Measurements from ENCODE around the gene FAM200C.
"Not testable (repeated sequence)": the region's sequence is repeated elsewhere in the genome, so short reads cannot be mapped to it uniquely, and the experiment has no call there.

The FAM200C gene

DNA sequence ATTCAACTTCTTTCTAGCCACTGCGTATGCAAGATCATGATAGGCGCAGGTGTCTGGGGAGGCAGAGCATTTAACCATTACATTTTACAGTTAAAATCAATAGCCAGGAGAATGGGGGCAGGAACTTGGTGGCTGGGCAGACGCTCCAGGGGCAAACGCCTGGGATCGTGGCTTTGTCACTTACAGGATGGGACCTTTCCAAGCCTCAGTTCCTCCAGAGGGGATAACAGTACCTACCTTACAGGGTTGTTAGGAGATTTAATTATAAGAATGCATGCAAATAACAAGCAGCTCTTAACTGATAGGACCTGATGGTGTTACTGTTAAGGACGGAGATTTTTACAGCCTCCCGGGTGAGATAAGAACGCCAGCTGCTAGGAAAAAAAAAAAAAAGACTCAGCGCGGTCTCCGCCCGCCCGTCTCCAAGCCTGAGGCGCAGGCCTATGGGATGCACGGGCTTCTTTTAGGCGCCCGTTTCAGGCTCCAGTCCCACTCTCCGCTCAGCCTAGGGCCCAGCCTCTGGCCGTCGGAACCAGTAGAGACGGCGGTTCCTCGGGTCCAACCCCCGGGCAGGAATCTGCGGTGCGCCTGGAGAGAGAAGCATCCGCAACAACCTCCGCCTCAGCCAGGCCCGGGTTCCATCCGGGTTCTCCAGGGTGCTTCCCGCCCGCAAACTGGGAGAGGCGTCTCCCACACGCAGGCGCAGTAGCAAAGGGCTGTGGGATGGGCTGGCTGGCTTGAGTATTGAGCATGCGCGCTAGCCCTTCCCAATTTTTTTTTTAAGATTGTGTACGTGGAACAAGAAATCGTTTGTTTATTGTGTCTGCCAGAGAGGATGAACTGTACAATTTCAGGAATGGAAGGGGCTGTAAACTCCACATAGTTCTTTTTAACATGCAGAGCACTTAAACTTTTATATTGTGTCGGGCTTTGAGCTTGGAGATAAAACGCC lies at the start of gene FAM200C:
FAM200C (minus strand) TSS at position 653 of the 952 bp plus-strand sequence. CDS start 4,564 bp downstream, outside the sequence.
- peak; percentile 97 for DNase-seq (ENCODE audit: low spot score)

DNA sequence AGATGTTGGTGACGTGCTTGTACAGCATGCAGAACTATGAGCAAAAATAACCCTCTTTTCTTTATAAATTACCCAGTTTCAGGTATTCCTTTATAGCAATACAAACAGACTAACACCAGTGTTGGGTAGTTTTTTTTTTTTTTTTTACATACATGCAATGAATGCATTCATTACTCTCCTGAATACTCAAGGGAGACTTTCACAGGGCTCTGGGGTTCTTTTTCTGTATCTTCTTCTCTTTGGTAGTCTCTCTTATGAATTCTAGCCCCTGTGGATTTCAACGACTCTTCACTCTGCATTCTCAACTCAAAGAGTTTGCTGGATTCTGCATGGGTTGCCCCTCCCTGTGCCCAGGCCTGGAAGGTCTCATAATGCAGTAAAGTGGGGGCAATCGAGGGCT lies 49.6 kb upstream of the FAM200C start:
- DNase-seq (ENCODE audit: low spot score), result no peak

DNA sequence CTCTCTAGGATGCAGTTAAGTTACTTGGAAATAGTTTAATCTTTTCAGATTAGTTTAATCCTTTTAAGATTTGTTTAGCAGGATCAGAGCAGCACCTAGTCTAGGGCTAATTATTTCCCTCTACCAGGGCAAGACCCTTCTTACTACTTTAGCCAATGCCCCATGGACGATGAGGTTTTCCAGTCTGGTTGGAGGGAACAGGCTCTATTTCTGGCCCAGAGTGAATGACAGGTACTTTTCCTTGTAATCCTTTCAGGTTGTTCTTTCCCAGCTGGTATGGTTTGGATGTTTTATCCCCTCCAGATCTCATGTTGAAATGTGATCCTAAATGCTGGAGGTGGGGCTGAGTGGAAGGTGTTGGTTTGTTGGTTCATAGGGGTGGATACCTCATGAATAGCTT lies 49.0 kb upstream of the FAM200C start:
- DNase-seq (ENCODE audit: low spot score), result no peak

DNA sequence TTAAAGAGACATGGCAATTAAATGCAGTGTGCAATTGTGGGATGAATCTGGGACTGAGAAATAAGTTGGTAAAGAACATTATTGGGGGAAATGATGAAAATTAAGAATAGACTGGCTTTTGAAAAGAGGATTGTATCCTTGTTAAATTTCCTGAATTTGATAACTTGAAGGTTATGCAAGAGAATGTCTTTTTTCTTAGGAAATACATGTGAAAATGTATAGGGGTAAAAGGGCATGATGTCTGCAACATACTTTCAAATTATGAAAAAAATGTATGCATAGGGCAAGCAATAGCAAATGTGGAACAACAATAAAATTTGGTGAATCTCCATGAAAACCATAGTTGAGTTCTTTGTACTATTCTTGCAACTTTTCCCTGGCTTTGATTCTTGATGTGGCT lies 45.9 kb upstream of the FAM200C start:
- no peak for DNase-seq (ENCODE audit: low spot score)

DNA sequence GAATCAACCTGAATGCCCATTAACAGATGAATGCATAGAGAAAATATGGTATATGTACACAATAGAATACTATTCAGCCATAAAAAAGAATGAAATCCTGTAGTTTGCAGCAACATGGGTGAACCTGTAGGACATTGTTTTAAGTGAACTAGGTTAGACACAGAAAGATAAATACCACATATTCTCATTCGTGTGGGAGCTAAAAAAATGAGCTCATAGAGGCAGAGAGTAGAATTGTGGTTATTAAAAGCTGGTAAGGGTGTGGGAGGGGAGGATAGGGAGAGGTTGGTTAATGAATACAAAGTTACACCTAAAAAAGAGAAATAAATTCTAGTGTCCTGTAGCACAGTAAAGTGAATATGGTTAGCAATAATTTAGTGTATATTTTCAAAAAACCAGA lies 45.3 kb upstream of the FAM200C start:
- no peak for DNase-seq (ENCODE audit: low spot score)

DNA sequence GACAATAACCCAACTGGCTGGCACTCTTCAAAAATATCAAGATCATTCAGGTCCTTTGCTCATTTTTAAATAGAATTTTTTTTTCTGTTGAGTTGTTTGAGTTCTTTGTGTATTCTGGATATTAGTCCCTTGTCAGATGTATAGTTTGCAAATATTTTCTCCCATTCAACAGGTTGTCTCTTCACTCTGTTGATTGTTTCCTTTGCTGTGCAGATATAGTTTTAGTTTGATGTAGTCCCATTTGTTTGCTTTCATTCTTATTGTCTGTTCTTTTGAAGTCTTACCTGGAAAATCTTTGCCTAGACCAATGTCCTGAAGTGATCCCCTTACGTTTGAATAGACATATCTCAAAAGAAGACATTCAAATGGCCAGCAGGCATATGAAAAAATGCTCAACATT lies 44.6 kb upstream of the FAM200C start:
- DNase-seq (ENCODE audit: low spot score), result no peak

DNA sequence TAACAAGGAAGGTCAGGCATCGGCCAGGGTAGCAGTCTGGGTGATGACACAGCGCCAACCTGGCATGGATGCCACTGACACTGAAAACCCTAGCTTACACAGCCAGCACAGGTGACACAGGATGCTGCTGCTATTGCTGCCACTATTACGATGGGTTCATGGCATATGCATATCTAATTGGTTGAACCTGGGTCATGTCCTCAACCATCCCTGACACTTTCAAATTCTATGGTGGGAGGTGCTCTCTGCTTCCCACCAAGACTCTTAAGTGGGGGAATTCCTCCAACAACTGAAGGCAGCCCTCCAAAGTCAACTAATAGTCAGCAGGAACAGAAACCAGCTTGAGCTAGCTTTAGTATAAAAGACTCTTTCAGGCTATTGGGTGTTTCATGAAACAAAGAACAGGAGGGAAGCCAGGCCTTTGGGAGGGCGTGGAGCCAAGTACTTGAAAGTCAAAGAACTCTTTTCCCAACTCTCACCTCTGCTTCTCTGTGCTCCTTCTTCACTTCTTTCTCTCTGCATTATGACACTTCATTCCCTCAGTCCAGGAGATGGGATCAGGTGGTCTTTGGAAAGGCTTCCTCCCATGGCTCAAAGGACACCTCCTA lies 43.1 kb upstream of the FAM200C start:
- no peak for DNase-seq (ENCODE audit: low spot score)

DNA sequence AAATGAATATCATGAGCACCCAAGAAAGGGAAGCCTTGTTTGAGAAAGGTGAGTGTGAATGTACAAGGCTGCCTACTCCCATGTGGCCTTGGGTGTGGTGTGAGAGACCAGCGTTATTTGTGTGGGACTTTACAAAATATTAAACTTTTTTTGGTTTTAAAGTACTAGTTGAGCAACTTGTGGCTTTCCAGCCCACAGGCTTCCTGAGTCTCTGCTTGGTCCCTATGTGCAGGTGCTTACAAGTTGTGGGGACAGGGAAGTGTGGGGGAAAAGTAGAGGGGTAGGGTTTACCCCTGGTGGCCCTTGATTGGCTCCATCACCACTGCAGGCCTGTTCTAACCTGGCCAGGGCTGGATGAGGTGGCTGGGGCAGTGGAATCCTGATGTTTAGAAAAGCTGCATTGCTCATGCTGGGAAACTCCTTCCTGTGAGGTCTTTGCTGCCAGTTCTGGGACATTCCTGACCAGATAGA lies 41.5 kb upstream of the FAM200C start:
- DNase-seq (ENCODE audit: low spot score), result no peak

DNA sequence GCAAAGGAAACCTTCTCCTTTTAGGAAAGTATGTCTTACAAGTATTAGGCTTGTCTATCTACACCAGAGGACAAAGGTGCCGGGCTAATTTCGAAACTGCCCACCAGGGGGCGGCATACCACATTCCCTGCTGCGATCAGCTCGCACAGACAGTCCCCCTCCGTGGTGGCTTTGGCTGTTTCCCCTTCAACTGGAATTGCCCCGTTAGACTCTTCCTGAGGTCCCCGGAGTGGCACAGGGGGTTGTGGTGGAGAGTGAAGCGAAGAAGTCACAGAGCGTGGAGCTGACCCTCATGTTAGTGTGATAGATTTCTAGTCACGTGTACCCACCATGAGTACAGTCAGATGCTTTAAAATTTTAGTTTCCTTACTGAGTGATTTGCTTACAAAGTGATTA lies 39.3 kb upstream of the FAM200C start:
- peak; percentile 75 for DNase-seq (ENCODE audit: low spot score)

DNA sequence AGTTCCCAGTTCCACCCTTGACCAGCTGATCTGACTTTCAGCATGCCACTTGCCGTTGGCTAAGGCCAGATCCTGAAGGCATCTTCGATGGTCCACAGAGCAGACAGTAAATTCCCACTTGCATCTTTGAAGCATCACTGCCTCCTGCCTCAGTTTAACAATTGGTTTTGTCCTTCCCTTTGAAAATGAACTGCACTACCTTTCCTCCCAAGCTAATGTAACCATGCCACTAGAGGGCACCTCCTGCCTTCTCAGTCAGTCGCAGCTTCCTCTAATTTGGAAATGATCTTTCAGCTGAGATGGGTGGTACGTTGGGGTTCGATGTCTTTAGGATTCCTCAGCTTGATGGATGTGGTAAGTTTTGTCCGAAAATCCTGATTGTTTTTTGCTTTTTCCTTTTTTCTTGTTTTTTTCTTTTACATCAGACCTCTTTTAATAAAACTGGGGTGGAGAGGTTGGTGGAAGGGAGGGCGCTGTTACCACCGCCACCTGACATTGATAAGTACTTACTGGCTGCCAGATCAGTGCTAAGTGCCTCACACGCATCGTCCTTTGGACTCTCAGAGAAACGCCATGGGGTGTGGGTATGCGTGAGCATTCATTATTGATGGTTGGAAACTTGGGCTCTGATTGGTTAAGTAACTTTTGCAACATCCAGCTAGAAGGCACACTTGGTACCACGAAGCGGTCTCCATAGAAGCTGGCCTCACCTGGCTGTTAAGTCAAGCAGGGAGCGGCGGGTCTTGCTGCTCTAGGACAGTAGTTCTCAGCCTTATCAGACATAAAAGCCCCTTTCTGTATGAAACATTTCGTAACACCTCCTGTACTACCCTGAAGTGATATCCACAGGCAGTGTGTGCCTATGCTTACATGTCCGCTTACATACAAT lies 38.7 kb upstream of the FAM200C start:
- DNase-seq (ENCODE audit: low spot score), result peak; percentile 47

DNA sequence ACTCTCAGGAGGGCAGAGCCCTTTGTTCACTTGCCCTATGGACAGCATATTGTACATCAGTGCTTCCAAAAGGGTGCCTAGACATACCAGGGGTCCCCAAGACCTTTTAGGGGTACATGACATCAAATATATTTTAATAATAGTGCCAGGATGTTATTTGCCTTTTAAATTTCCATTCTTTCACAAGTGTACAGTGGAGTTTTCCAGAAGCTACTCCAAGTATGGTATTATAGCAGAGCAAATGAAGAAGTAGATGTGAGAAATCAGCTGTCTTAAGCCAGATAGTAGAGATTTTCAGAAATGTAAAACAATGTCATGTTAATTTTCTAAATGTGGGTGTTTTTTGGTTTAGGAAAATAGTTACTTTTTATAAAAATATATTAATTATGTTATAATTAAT lies 37.4 kb upstream of the FAM200C start:
- DNase-seq (ENCODE audit: low spot score), result no peak

DNA sequence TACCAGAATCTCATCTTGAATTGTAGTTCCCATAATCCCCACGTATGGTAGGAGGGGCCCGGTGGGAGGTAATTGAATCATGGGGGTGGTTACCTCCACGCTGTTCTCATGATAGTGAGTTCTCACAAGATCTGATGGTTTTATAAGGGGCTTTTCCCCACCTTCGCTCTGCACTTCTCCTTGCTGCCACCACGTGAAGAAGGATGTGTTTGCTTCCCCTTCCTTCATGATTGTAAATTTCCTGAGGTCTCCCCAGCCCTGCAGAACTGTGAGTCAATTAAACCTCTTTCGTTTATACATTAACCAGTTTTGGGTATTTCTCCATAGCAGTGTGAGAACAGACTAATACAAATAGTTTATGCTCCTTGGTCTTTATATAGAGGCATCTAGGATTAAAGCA lies 36.8 kb upstream of the FAM200C start:
- DNase-seq (ENCODE audit: low spot score), result not testable (repeated sequence)

DNA sequence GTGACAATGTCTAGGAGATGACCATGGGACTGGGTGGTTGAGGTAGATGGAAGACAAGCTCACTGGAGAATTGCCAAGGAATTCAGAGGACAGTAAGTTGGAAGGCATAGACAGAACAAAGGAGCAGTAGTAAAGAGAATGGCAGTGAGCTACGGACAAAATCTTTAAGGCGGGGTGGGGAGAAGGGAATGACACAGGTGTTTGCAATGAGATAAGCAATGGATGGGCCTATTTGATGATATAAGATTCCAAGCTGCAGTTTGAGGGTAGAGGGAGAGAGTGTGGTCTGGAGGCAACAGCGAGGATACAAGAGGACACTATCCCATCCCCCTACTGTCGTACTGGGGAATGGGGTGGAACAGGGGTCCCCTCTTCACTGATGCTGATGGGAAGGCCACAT lies 36.2 kb upstream of the FAM200C start:
- DNase-seq (ENCODE audit: low spot score), result no peak

DNA sequence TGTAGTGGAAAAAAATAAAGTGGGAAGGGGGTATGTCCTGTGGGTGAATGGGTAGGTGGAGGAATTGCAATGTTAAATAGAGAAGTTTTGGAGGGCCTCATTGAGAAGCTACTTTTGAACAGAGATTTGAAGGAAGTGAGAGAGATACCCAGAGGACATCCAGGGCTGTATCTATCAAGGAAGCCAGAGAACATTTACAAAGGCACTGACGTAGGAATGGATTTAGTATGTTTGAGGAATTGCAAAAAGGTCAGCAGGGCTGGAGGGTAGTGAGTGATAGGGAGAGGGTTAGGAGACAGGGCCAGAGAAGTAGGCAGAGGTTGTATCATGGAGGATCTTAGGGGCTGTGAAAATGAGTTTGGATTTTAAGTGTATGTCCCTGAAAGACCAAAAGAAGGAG lies 35.7 kb upstream of the FAM200C start:
- DNase-seq (ENCODE audit: low spot score), result no peak

DNA sequence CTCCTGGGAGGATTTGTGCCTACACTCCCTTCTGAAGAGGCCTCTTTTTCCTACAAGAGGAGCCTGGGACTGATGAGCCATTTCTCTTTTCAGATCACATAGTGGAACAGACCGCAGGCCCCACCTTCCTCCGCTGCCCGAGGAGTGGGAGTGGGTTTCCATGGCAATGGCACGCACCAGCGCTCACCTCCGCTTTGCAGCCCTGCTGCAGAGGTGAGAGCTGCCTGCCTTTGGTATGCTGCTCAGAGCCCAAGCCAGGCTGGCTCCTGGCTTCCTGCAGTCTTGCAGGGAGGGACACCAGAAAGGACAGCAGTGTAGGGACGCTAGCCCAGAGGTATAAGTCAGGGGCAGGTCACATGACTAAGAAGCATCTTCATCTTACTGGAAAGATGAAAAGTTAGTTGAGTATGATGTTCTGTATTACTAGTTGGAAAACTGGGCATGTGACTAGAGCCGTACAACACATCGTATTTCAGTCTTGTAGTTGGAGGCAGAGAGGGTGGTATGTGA lies 34.2 kb upstream of the FAM200C start:
- no peak for DNase-seq (ENCODE audit: low spot score)

DNA sequence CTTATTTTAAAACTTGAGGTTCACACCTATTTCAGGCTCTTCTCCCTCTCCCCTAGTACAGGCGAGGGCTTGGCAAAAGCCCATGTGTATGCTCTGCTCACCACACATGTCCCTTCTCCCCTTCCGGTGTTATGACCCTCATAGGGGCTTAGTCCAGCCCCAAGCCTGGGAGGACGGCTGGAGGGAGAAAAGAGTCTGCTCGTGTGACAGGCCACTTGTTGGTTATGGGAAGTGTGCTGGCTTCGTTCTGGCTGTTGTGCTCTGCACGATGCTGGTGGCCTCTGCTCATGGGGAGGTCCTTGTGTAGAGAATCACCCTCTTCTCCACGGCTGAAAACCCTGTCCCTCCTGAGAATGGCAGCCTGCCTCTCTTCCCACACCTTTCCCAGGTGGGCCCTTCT lies 32.9 kb upstream of the FAM200C start:
- DNase-seq (ENCODE audit: low spot score), result no peak

DNA sequence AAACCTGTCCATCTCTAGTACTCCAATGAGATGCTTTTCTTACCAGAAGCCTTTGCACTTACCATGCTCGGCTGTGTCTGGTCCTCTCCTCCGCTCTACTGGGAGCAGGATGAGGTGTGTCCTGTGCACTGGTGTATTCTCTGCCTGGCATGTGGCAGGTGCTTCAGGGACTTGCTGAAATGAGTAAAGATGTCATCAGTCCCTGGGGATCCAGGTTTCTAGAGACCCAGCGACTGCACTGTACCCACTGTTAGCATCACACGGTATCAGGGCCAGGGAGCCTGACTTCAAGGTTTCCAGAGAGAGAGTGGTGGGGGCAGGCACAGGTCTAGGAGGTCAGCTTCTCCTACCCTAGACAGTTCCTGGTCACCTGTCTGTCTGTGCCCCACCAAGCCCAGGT lies 32.3 kb upstream of the FAM200C start:
- no peak for DNase-seq (ENCODE audit: low spot score)

DNA sequence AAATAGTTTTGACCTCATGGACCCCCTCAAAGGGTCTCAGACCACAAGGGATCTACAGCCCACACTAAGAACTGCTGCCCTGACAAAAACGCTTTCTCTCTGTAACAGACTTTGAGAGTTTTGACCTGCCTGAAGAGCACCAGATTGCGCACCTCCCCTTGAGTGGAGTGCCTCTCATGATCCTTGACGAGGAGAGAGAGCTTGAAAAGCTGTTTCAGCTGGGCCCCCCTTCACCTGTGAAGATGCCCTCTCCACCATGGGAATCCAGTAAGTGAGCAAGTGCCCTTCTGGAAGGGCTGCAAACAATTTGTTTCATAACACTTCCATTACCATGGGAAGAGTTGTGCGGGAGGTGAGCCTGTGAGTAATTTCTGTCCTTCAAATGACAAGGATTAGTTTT lies 27.8 kb upstream of the FAM200C start:
- DNase-seq (ENCODE audit: low spot score), result no peak

DNA sequence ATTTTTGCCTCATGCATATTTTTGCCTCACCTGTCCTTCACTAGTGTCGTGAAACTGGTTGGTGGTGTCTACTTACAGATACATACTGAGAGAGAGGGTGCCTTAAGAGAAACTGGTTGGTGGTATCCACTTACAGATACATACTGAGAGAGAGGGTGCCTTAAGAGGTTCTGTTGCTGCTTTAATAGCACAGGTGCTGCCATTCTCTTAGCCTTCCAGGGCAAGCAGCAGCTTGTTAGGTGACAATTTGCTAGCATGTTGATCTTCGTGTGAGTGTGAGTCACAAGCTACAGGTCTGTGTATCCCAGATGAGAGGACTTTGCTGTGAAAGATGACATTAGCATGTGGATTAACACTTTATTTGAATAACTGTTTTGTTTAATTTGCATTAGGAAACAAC lies 23.2 kb upstream of the FAM200C start:
- no peak for DNase-seq (ENCODE audit: low spot score)

DNA sequence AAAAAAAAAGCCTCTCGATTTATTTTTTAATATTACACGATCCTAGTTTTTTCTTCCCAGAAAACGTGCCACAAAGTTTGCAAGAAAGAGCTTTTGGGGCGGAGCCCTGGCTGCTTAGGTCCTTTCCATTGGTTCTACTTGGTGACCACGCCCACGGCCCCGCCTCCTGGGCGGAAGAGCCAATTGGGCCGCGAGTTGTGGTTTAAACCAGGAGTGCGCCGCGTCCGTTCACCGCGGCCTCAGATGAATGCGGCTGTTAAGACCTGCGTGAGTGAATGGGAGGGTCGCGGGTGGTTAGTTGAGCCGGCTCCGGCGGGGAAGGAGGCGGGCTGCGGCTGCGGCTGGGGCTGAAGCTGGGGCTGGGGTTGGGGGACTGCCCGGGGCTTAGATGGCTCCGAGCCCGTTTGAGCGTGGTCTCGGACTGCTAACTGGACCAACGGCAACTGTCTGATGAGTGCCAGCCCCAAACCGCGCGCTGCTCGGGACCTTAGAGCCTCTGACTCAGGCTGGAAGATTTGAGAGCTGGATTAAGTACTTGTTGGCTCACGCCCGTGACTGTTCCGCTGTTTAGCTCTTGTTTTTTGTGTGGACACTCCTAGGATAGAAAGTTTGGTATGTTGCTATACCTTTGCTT lies 21.9 kb upstream of the FAM200C start, which contains the start of gene PTTG1:
PTTG1 (plus strand) TSS at position 231 of the 634 bp plus-strand sequence. CDS start 458 bp downstream, outside the sequence.
- DNase-seq (ENCODE audit: low spot score), result peak; percentile 86

DNA sequence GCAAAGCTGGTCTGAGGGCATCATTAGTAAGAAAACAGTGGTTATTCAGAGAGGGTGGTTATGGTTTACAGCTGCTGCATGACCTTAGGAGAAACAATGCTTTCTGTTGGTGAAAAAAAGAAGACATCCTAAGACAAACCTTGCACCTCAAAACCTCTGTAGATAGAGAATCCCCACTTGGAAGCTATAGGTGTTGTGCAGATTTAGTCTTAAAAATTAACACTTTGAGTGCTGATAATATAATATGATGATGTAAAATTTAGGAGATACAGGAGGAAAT lies 20.4 kb upstream of the FAM200C start:
- DNase-seq (ENCODE audit: low spot score), result no peak
